OCI-LY3 (cell line): ENCODE measurements around the gene CUBN.
A peak's percentile ranks its signal among the peaks of the same experiment; 100 is the strongest.

Source experiments
- H2AFZ ChIP-seq: fragments of 200-600, 300-600 bp; shearing (Covaris generic); 2 replicates; pipeline ENCODE4 v1.6.0; 2014; ENCODE audit warnings: antibody characterized with exemption, low read depth, low read length
- H3K27ac ChIP-seq: fragments of 200-600, 300-600 bp; sonication (generic); 2 replicates; pipeline ENCODE4 v1.5.1; 2014; ENCODE audit warnings: mild to moderate bottlenecking, low read length, moderate library complexity, mixed read lengths
- H3K27me3 ChIP-seq: fragments of 200-600, 300-600 bp; sonication (generic); 2 replicates; pipeline ENCODE4 v1.6.1; 2014; ENCODE audit warnings: low read depth, low read length, mixed read lengths
- H3K36me3 ChIP-seq: fragments of 200-600, 300-600 bp; sonication (generic); replicated peaks from 2 replicates; pipeline ENCODE3; 2014; ENCODE audit warnings: low read depth, low read length, mixed read lengths
- H3K4me1 ChIP-seq: fragments of 300-600, 200-600 bp; sonication (generic); 2 replicates; pipeline ENCODE4 v1.6.1; 2014; ENCODE audit warnings: low read length, mixed read lengths
- H3K4me2 ChIP-seq: fragments of 200-600, 300-600 bp; sonication (generic); 2 replicates; pipeline ENCODE4 v1.6.1; 2014; ENCODE audit warnings: low read length, mixed read lengths
- H3K4me3 ChIP-seq: fragments of 300-600, 200-600 bp; sonication (generic); 2 replicates; pipeline ENCODE4 v1.5.1; 2014; ENCODE audit warnings: antibody characterized with exemption, mild to moderate bottlenecking, low read length, moderate library complexity
- H3K79me2 ChIP-seq: fragments of 300-600, 200-600 bp; shearing (Covaris generic); 2 replicates; pipeline ENCODE4 v1.6.1; 2014; ENCODE audit warnings: mild to moderate bottlenecking, low read length, mixed read lengths
- H3K9ac ChIP-seq: fragments of 300-600, 200-600 bp; shearing (Covaris generic); 2 replicates; pipeline ENCODE4 v1.6.0; 2014; ENCODE audit warnings: mild to moderate bottlenecking, low read length, moderate library complexity
- H3K9me3 ChIP-seq: fragments of 200-600, 300-600 bp; shearing (Covaris generic); 2 replicates; pipeline ENCODE4 v1.6.1; 2014; ENCODE audit warnings: low read length, mixed read lengths; ENCODE audit not compliant: insufficient read depth
- H4K20me1 ChIP-seq: fragments of 200-600, 300-600 bp; sonication (generic); 2 replicates; pipeline ENCODE4 v1.6.1; 2016; ENCODE audit warnings: low read length, mixed read lengths; ENCODE audit not compliant: insufficient read depth
- EZH2phosphoT487 ChIP-seq: fragments of 200-600 bp; shearing (Covaris generic); IDR thresholded peaks from 2 replicates; pipeline ENCODE4 v1.6.1; 2018; ENCODE audit warnings: antibody characterized with exemption, mixed run types, low read depth
- TF ChIP-seq, protein P1 (sequence below): fragments of 200-600, 300-600 bp; sonication (generic); IDR thresholded peaks from 2 replicates; pipeline ENCODE4 v1.5.1; 2014; ENCODE audit warnings: antibody characterized with exemption, low read length, low read depth

The CUBN gene

DNA sequence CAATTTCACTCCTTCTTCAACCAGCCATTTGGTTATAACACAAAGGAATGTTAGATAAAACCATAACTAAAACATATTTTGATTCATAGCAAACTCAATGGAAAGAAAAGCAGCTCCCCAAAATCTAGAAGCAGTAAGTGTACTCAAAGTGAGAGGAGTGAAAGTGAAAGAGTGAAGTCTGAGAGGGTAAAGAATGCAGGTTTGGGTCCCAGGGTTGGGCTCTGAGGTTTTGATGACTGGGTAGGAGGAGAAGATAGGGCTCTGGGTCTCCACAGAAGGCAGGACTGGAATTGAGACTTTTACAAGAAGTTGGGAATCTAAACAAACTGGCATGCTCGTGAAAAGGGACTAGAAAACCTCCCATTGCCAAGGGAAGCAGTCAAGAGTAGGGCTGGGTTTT, 227.0 kb downstream of the CUBN start:
- H3K4me3 ChIP-seq, result no peak overlapping the region
- H3K4me2 ChIP-seq, result peak overlapping the region; percentile 28
- no peaks in the 10 kb centered on the region for H3K9me3 ChIP-seq
- H3K79me2 ChIP-seq, result no peaks in the 10 kb centered on the region
- H3K36me3 ChIP-seq, result no peaks in the 10 kb centered on the region
- no peak overlapping the region for H3K9ac ChIP-seq
- H2AFZ ChIP-seq, result 0 out of 2 replicates have a peak overlapping the region, but pooled peaks have one; percentile 5
- no peaks in the 10 kb centered on the region for H4K20me1 ChIP-seq
- TF ChIP-seq EZH2phosphoT487, result no peak
- H3K27ac ChIP-seq, result no peak overlapping the region
- no peaks in the 10 kb centered on the region for H3K27me3 ChIP-seq
- H3K4me1 ChIP-seq, result no peaks in the 10 kb centered on the region

DNA sequence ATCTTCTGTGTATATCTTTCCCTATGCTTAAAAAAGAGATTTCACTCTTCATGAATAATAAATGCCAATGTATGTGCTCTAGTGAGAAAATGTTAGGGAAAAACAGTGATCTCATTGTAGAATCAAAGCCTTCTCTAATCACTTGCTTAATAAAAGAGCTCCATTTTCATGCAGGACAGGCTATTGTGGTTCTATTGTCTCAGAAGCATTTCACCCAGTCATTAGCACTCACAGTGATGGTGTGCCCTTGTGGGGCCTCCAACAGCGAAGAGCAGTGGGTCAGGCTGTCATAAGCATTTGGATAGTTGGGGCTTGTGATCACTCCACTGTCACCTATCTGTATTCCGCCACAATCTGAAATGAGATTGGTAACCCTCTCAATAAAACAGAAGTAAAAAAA, 228.5 kb downstream of the CUBN start:
- no peak overlapping the region for H3K4me2 ChIP-seq
- TF ChIP-seq, protein P1, sequence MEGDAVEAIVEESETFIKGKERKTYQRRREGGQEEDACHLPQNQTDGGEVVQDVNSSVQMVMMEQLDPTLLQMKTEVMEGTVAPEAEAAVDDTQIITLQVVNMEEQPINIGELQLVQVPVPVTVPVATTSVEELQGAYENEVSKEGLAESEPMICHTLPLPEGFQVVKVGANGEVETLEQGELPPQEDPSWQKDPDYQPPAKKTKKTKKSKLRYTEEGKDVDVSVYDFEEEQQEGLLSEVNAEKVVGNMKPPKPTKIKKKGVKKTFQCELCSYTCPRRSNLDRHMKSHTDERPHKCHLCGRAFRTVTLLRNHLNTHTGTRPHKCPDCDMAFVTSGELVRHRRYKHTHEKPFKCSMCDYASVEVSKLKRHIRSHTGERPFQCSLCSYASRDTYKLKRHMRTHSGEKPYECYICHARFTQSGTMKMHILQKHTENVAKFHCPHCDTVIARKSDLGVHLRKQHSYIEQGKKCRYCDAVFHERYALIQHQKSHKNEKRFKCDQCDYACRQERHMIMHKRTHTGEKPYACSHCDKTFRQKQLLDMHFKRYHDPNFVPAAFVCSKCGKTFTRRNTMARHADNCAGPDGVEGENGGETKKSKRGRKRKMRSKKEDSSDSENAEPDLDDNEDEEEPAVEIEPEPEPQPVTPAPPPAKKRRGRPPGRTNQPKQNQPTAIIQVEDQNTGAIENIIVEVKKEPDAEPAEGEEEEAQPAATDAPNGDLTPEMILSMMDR, result no peak
- TF ChIP-seq EZH2phosphoT487, result no peak
- no peak overlapping the region for H2AFZ ChIP-seq
- no peaks in the 10 kb centered on the region for H3K4me1 ChIP-seq
- no peak overlapping the region for H3K9ac ChIP-seq
- H3K27ac ChIP-seq, result no peak overlapping the region
- no peaks in the 10 kb centered on the region for H3K27me3 ChIP-seq
- H4K20me1 ChIP-seq, result no peaks in the 10 kb centered on the region
- H3K4me3 ChIP-seq, result no peak overlapping the region
- H3K36me3 ChIP-seq, result no peaks in the 10 kb centered on the region
- H3K79me2 ChIP-seq, result no peaks in the 10 kb centered on the region
- no peaks in the 10 kb centered on the region for H3K9me3 ChIP-seq

DNA sequence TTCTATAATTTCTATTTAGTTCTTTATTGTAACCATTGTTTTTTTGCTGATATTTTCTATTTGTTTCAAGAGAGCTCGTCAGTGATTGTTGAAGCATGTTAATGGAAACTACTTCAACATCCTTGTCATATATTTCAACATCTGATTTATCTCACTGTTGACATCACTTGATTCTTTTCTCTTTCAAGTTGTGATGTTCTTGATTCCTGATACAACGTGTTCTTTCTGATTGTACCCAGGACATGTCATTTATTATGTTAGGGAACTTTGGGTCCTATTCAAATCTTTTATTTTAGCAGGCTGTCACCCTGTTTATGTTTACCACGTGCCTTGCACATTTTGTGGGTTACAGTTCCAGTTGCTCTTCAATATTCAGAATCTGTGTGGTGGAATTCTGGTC, 232.6 kb downstream of the CUBN start:
- Histone ChIP-seq H3K4me1 (no peaks in the 10 kb centered on the region), H4K20me1 (no peaks in the 10 kb centered on the region), H3K36me3 (no peaks in the 10 kb centered on the region), H3K27ac (no peak overlapping the region), H3K4me2 (no peak overlapping the region), H3K27me3 (no peaks in the 10 kb centered on the region), H2AFZ (no peak overlapping the region), H3K9me3 (no peaks in the 10 kb centered on the region), H3K9ac (no peak overlapping the region), H3K4me3 (no peak overlapping the region), H3K79me2 (no peaks in the 10 kb centered on the region)
- TF ChIP-seq, protein P1, result no peak
- TF ChIP-seq EZH2phosphoT487, result no peak

DNA sequence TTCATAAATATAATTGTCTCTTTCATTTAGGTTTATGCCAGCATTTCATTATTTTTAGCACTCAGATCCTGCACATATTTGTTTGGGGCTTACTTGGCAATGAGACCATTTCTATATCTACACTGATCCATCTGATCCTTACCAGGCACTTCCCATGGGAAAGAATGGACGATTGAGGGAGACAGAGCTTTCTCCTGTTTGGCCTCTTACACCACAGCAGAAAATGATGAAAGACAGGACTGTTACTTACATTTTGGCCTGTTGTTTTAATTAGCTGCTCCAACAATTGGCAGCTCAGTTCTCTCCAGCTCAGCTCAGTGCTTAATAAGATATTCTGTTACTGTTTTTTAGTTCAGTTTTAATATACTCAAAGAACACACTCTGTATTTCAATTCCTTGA, 234.8 kb downstream of the CUBN start:
- Histone ChIP-seq H2AFZ (no peak overlapping the region), H3K9me3 (no peaks in the 10 kb centered on the region), H3K4me2 (no peak overlapping the region), H3K9ac (no peak overlapping the region), H3K27ac (no peak overlapping the region), H3K79me2 (no peaks in the 10 kb centered on the region), H3K36me3 (no peaks in the 10 kb centered on the region), H3K4me1 (no peaks in the 10 kb centered on the region), H3K4me3 (no peak overlapping the region), H4K20me1 (no peaks in the 10 kb centered on the region), H3K27me3 (no peaks in the 10 kb centered on the region)
- TF ChIP-seq EZH2phosphoT487, result no peak
- TF ChIP-seq, protein P1, result no peak

DNA sequence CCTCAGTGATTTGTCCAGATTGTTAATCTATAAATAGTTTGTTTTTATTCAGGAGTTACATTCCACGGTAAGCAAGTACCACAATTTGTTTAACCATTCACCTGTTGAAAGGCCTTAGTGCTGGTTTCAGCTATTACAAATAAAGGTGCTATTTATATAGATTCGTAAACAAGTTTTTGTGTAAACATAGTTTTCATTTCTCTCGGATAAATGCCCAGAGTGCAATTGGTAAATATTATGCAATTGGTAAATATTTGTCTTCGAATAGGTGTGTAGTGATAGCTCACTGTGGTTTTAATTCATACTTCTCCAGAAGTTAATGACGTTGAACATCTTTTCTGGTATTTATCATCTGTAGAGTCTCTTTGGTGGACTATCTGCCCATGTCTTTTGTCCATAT, 235.9 kb downstream of the CUBN start:
- Histone ChIP-seq H3K36me3 (no peaks in the 10 kb centered on the region), H2AFZ (no peak overlapping the region), H4K20me1 (no peaks in the 10 kb centered on the region), H3K9me3 (no peaks in the 10 kb centered on the region), H3K79me2 (no peaks in the 10 kb centered on the region), H3K4me2 (no peak overlapping the region), H3K27ac (no peak overlapping the region), H3K4me3 (no peak overlapping the region), H3K4me1 (peaks cover 6% of the 10 kb centered on the region; the same call in 1 of the 2 replicates), H3K27me3 (no peaks in the 10 kb centered on the region), H3K9ac (no peak overlapping the region)
- TF ChIP-seq, protein P1, result no peak
- no peak for TF ChIP-seq EZH2phosphoT487
